ENCODE results near the gene CIITA.
"Not testable (repeated sequence)": the region's sequence is repeated elsewhere in the genome, so short reads cannot be mapped to it uniquely, and the experiment has no call there.

The CIITA gene

GRCh38 chr16:10876799-10877341 is at the start of gene CIITA:
Gene CIITA, plus strand, starts transcription at chr16:10877202. Its CDS starts 129 bp downstream, at chr16:10877331.
- TF ChIP-seq ZFX (IDR thresholded peaks at IDR 0.05; ENCODE audit: borderline replicate concordance) (no peak), CTCF (IDR thresholded peaks at IDR 0.05) (no peak)
- no peak within 1 kb of the TSS for H3K27ac ChIP-seq

GRCh38 chr16:10827691-10828341 is 49.2 kb upstream of the CIITA start:
- TF ChIP-seq ZFX (IDR thresholded peaks at IDR 0.05; ENCODE audit: borderline replicate concordance) (no peak), CTCF (IDR thresholded peaks at IDR 0.05) (no peak)
- H3K27ac ChIP-seq, result no peak overlapping the region

GRCh38 chr16:10828851-10829366 is 48.1 kb upstream of the CIITA start:
- TF ChIP-seq ZFX (IDR thresholded peaks at IDR 0.05; ENCODE audit: borderline replicate concordance), result no peak
- no peak for TF ChIP-seq CTCF (IDR thresholded peaks at IDR 0.05)
- H3K27ac ChIP-seq, result no peak overlapping the region

- H3K27ac ChIP-seq, result not testable (repeated sequence)
Observed at GRCh38 chr16:10829390-10830098, 47.5 kb upstream of the CIITA start.

- H3K27ac ChIP-seq, result not testable (repeated sequence)
Observed at GRCh38 chr16:10830240-10830639, 46.8 kb upstream of the CIITA start.

GRCh38 chr16:10831894-10832886 is 44.8 kb upstream of the CIITA start:
- no peak overlapping the region for H3K27ac ChIP-seq
- no peak for TF ChIP-seq ZFX (IDR thresholded peaks at IDR 0.05; ENCODE audit: borderline replicate concordance)
- no peak for TF ChIP-seq CTCF (IDR thresholded peaks at IDR 0.05)

- no peak for TF ChIP-seq ZFX (IDR thresholded peaks at IDR 0.05; ENCODE audit: borderline replicate concordance)
- TF ChIP-seq CTCF (IDR thresholded peaks at IDR 0.05), result no peak
- H3K27ac ChIP-seq, result no peak overlapping the region
Observed at GRCh38 chr16:10833271-10833670, 43.7 kb upstream of the CIITA start.
